ENCODE data around the gene SAMD3.
A peak's percentile ranks its signal among the peaks of the same experiment; 100 is the strongest.
"Not testable (repeated sequence)": the region's sequence is repeated elsewhere in the genome, so short reads cannot be mapped to it uniquely, and the experiment has no call there.

The SAMD3 gene

DNA sequence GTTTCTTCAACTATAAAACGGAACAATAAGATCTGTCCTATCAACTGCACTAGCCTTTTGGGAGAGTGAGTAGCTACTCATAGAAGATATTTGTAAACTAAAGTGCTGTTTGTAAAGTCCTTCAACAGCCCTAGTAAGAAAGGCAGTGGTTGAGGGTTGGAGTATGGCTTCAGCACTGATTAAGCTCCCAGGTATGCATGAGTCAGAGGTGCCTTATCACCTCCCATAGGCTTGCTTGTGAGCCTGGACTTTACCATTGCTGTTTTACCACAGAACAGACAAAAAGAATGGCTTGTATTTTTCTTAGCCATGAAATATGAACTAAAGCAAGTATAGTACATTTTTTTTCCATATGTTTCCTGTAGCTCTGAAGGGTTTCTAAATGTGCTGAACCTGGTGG, 44.1 kb downstream of the SAMD3 start:
- DNase-seq, result peak; percentile 84
- Histone ChIP-seq H3K4me2 (ENCODE audit: low read length, poor library complexity, severe bottlenecking) (no peak overlapping the region), H2BK120ac (ENCODE audit: low read depth, low read length) (no peak overlapping the region), H3K4ac (ENCODE audit: low read depth in 1 of 2, low read length in 2 of 2) (no peak overlapping the region), H2BK12ac (ENCODE audit: low read length in 2 of 2) (no peak overlapping the region), H3K4me1 (ENCODE audit: control insufficient read depth, insufficient read depth, low read depth, low read length) (no peaks in the 10 kb centered on the region), H4K8ac (ENCODE audit: low read length) (no peak overlapping the region), H3K14ac (ENCODE audit: low read length in 2 of 2) (no peak overlapping the region), H3K23ac (ENCODE audit: low read length in 2 of 2) (no peak overlapping the region), H3K18ac (ENCODE audit: low read depth in 1 of 2, low read length in 2 of 2) (no peak overlapping the region), H4K91ac (ENCODE audit: low read length) (no peak overlapping the region), H2BK15ac (ENCODE audit: low read depth, poor library complexity, severe bottlenecking) (no peak overlapping the region), H3K27me3 (ENCODE audit: control insufficient read depth in 1 of 2, insufficient read depth in 1 of 2, low read length in 2 of 2) (no peaks in the 10 kb centered on the region), H3K79me1 (replicated peaks; ENCODE audit: low read length, poor library complexity, severe bottlenecking) (no peaks in the 10 kb centered on the region), H2BK5ac (ENCODE audit: low read depth, low read length, poor library complexity, severe bottlenecking) (no peak overlapping the region), H3K9ac (ENCODE audit: low read length) (no peak overlapping the region), H2AFZ (ENCODE audit: low read depth, low read length) (no peak overlapping the region), H3K36me3 (ENCODE audit: control insufficient read depth in 1 of 2, insufficient read depth in 2 of 2, low read depth in 1 of 2, low read length in 2 of 2) (peaks cover 0 to 31% of the 10 kb centered on the region in 2 experiments), H2AK5ac (ENCODE audit: low read length, severe bottlenecking) (no peak overlapping the region), H3K27ac (ENCODE audit: low read length, poor library complexity, severe bottlenecking) (no peak overlapping the region), H3K9me3 (ENCODE audit: control insufficient read depth, low read length) (no peaks in the 10 kb centered on the region), H3K4me3 (ENCODE audit: insufficient read depth in 1 of 2, low read depth in 1 of 2, low read length in 2 of 2) (no peak overlapping the region)
- 71% methylated on average over 1 of the region's 1 CpG for WGBS

DNA sequence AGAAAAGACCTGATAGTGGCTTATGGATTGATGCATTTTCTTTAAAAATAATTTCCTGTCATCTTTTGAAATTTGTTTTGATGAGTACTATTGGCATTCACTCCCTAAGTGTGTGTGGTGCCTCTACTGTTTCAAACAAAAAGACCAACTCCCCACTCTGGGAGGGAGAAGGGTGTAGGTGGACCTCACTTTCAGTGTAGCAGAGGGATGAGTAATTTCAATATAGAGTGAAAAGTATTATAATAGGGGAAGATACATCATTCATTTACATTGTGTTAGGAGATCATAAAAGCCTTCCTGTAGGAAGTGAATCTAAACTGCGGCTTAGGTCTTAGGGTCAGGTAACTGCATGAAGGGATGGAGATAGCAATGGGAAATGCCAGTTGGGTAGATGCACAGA, 46.4 kb downstream of the SAMD3 start:
- Histone ChIP-seq H2BK15ac (ENCODE audit: low read depth, poor library complexity, severe bottlenecking) (no peak overlapping the region), H4K91ac (ENCODE audit: low read length) (no peak overlapping the region), H3K9ac (ENCODE audit: low read length) (no peak overlapping the region), H2AK5ac (ENCODE audit: low read length, severe bottlenecking) (no peak overlapping the region), H3K14ac (ENCODE audit: low read length in 2 of 2) (no peak overlapping the region), H2BK120ac (ENCODE audit: low read depth, low read length) (no peak overlapping the region), H3K27ac (ENCODE audit: low read length, poor library complexity, severe bottlenecking) (no peak overlapping the region), H3K27me3 (ENCODE audit: control insufficient read depth in 1 of 2, insufficient read depth in 1 of 2, low read length in 2 of 2) (no peaks in the 10 kb centered on the region), H3K4me1 (ENCODE audit: control insufficient read depth, insufficient read depth, low read depth, low read length) (no peaks in the 10 kb centered on the region), H2BK12ac (ENCODE audit: low read length in 2 of 2) (no peak overlapping the region), H3K9me3 (ENCODE audit: control insufficient read depth, low read length) (no peaks in the 10 kb centered on the region), H4K8ac (ENCODE audit: low read length) (no peak overlapping the region), H2AFZ (ENCODE audit: low read depth, low read length) (no peak overlapping the region), H3K4ac (ENCODE audit: low read depth in 1 of 2, low read length in 2 of 2) (no peak overlapping the region), H2BK5ac (ENCODE audit: low read depth, low read length, poor library complexity, severe bottlenecking) (no peak overlapping the region), H3K4me2 (ENCODE audit: low read length, poor library complexity, severe bottlenecking) (no peak overlapping the region), H3K18ac (ENCODE audit: low read depth in 1 of 2, low read length in 2 of 2) (no peak overlapping the region), H3K23ac (ENCODE audit: low read length in 2 of 2) (no peak overlapping the region), H3K79me1 (replicated peaks; ENCODE audit: low read length, poor library complexity, severe bottlenecking) (no peaks in the 10 kb centered on the region), H3K36me3 (ENCODE audit: control insufficient read depth in 1 of 2, insufficient read depth in 2 of 2, low read depth in 1 of 2, low read length in 2 of 2) (peaks cover 0 to 34% of the 10 kb centered on the region in 2 experiments), H3K4me3 (ENCODE audit: insufficient read depth in 1 of 2, low read depth in 1 of 2, low read length in 2 of 2) (no peak overlapping the region)
- whole genome bisulfite sequencing, result 100% methylated on average over 1 of the region's 1 CpG
- DNase-seq, result no peak

DNA sequence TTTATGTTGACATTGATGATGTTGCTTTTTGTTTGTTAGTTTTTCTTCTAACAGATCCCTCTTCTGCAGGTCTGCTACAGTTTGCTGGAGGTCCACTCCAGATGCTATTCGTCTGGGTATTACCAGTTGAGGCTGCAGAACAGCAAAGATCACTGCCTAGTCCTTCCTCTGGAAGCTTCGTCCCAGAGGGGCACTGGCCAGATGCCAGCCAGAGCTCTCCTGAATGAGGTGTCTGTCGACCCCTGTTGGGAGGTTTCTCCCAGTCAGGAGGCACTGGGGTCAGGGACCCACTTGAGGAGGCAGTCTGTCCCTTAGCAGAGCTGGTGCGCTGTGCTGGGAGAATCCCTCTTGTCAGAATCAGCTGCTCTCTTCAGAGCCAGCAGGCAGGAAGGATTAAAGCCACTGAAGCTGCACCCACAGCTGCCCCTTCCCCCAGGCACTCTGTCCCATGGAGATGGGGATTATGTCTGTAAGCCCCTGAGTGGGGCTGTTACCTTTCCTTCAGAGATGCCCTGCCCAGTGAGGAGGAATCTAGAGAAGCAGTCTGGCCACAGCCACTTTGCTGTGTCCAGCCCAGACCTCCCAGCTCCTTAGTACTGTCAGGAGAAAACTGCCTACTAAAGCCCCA, 49.3 kb downstream of the SAMD3 start:
- not testable (repeated sequence) for H3K79me1 ChIP-seq (replicated peaks; ENCODE audit: low read length, poor library complexity, severe bottlenecking); H3K9ac ChIP-seq (ENCODE audit: low read length); H2BK15ac ChIP-seq (ENCODE audit: low read depth, poor library complexity, severe bottlenecking); H3K9me3 ChIP-seq (ENCODE audit: control insufficient read depth, low read length); H3K27me3 ChIP-seq (ENCODE audit: control insufficient read depth in 1 of 2, insufficient read depth in 1 of 2, low read length in 2 of 2); H3K4me3 ChIP-seq (ENCODE audit: insufficient read depth in 1 of 2, low read depth in 1 of 2, low read length in 2 of 2); H4K8ac ChIP-seq (ENCODE audit: low read length); H2BK5ac ChIP-seq (ENCODE audit: low read depth, low read length, poor library complexity, severe bottlenecking); H3K18ac ChIP-seq (ENCODE audit: low read depth in 1 of 2, low read length in 2 of 2); H2AK5ac ChIP-seq (ENCODE audit: low read length, severe bottlenecking); H2BK120ac ChIP-seq (ENCODE audit: low read depth, low read length); H3K27ac ChIP-seq (ENCODE audit: low read length, poor library complexity, severe bottlenecking); H3K4ac ChIP-seq (ENCODE audit: low read depth in 1 of 2, low read length in 2 of 2); DNase-seq; H3K4me2 ChIP-seq (ENCODE audit: low read length, poor library complexity, severe bottlenecking); H4K91ac ChIP-seq (ENCODE audit: low read length); H3K23ac ChIP-seq (ENCODE audit: low read length in 2 of 2); H3K4me1 ChIP-seq (ENCODE audit: control insufficient read depth, insufficient read depth, low read depth, low read length); H2BK12ac ChIP-seq (ENCODE audit: low read length in 2 of 2); H2AFZ ChIP-seq (ENCODE audit: low read depth, low read length)
- WGBS, result 76% methylated on average over 4 of the region's 4 CpGs
- Histone ChIP-seq H3K36me3 (ENCODE audit: control insufficient read depth in 1 of 2, insufficient read depth in 2 of 2, low read depth in 1 of 2, low read length in 2 of 2) (peaks cover 0 to 30% of the 10 kb centered on the region in 2 experiments), H3K14ac (ENCODE audit: low read length in 2 of 2) (peak overlapping the region in 1 of 2 experiments; percentile 1)

DNA sequence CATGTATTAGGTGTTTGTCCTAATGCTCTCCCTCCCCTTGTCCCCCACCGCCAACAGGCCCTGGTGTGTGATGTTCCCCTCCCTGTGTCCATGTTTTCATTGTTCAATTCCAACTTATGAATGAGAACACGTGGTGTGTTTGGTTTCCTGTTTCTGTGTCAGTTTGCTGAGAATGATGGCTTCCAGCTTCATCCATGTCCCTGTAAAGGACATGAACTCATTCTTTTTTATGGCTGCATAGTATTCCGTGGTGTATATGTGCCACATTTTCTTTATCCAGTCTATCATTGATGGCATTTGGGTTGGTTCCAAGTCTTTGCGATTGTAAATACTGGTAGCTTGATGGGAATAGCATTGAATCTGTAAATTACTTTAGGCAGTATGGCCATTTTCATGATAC, 52.6 kb downstream of the SAMD3 start:
- not testable (repeated sequence) for H4K8ac ChIP-seq (ENCODE audit: low read length); H2BK12ac ChIP-seq (ENCODE audit: low read length in 2 of 2); H3K27ac ChIP-seq (ENCODE audit: low read length, poor library complexity, severe bottlenecking); H3K27me3 ChIP-seq (ENCODE audit: control insufficient read depth in 1 of 2, insufficient read depth in 1 of 2, low read length in 2 of 2); H3K14ac ChIP-seq (ENCODE audit: low read length in 2 of 2); H3K18ac ChIP-seq (ENCODE audit: low read depth in 1 of 2, low read length in 2 of 2); H3K23ac ChIP-seq (ENCODE audit: low read length in 2 of 2); DNase-seq; H2AK5ac ChIP-seq (ENCODE audit: low read length, severe bottlenecking); H3K4ac ChIP-seq (ENCODE audit: low read depth in 1 of 2, low read length in 2 of 2); H3K79me1 ChIP-seq (replicated peaks; ENCODE audit: low read length, poor library complexity, severe bottlenecking); H2BK5ac ChIP-seq (ENCODE audit: low read depth, low read length, poor library complexity, severe bottlenecking); H3K4me1 ChIP-seq (ENCODE audit: control insufficient read depth, insufficient read depth, low read depth, low read length); H3K4me3 ChIP-seq (ENCODE audit: insufficient read depth in 1 of 2, low read depth in 1 of 2, low read length in 2 of 2); H3K9me3 ChIP-seq (ENCODE audit: control insufficient read depth, low read length); H3K9ac ChIP-seq (ENCODE audit: low read length); H2BK15ac ChIP-seq (ENCODE audit: low read depth, poor library complexity, severe bottlenecking); H2AFZ ChIP-seq (ENCODE audit: low read depth, low read length); H3K4me2 ChIP-seq (ENCODE audit: low read length, poor library complexity, severe bottlenecking); H4K91ac ChIP-seq (ENCODE audit: low read length); H2BK120ac ChIP-seq (ENCODE audit: low read depth, low read length)
- WGBS, result 100% methylated on average over 4 of the region's 4 CpGs
- H3K36me3 ChIP-seq (ENCODE audit: control insufficient read depth in 1 of 2, insufficient read depth in 2 of 2, low read depth in 1 of 2, low read length in 2 of 2), result peaks cover 0 to 21% of the 10 kb centered on the region in 2 experiments
